ENCODE measurements around the gene CCNK.

- TF ChIP-seq, protein P1, sequence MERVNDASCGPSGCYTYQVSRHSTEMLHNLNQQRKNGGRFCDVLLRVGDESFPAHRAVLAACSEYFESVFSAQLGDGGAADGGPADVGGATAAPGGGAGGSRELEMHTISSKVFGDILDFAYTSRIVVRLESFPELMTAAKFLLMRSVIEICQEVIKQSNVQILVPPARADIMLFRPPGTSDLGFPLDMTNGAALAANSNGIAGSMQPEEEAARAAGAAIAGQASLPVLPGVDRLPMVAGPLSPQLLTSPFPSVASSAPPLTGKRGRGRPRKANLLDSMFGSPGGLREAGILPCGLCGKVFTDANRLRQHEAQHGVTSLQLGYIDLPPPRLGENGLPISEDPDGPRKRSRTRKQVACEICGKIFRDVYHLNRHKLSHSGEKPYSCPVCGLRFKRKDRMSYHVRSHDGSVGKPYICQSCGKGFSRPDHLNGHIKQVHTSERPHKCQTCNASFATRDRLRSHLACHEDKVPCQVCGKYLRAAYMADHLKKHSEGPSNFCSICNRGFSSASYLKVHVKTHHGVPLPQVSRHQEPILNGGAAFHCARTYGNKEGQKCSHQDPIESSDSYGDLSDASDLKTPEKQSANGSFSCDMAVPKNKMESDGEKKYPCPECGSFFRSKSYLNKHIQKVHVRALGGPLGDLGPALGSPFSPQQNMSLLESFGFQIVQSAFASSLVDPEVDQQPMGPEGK (CRISPR knock-in tag; IDR thresholded peaks at IDR 0.05; ENCODE audit: borderline replicate concordance) = no peak
- no peak for TF ChIP-seq ARNTL (CRISPR knock-in tag; IDR thresholded peaks at IDR 0.05; ENCODE audit: borderline replicate concordance, low read depth)
- no peak for TF ChIP-seq OSR1 (CRISPR knock-in tag; IDR thresholded peaks at IDR 0.05)
- TF ChIP-seq RARB (CRISPR knock-in tag; IDR thresholded peaks at IDR 0.05) = no peak
- no peak for TF ChIP-seq CREB5 (CRISPR knock-in tag; IDR thresholded peaks at IDR 0.05; ENCODE audit: low read depth)
- TF ChIP-seq SNAI2 (CRISPR knock-in tag; IDR thresholded peaks at IDR 0.05) = no peak
- TF ChIP-seq PPARA (CRISPR knock-in tag; IDR thresholded peaks at IDR 0.05; ENCODE audit: borderline replicate concordance) = no peak
- no peak for TF ChIP-seq TSHZ2 (CRISPR knock-in tag; IDR thresholded peaks at IDR 0.05)
- no peak for TF ChIP-seq POU6F1 (CRISPR knock-in tag; IDR thresholded peaks at IDR 0.05; ENCODE audit: borderline replicate concordance, low read depth)
- no peak for TF ChIP-seq ZFP30 (CRISPR knock-in tag; IDR thresholded peaks at IDR 0.05)
- TF ChIP-seq TCF4 (CRISPR knock-in tag; IDR thresholded peaks at IDR 0.05; ENCODE audit: borderline replicate concordance) = no peak
- TF ChIP-seq GLIS3 (CRISPR knock-in tag; IDR thresholded peaks at IDR 0.05) = no peak
These were observed 39.3 kb upstream of the CCNK start for GRCh38 chr14:99441918-99442317.

All from SK-N-SH treated with all-trans-retinoic acid at 6 μM for 48 hours (cell line).